DND-41 (cell line): ENCODE data around the gene SUPT3H.

Experiments used
- ATAC-seq: fragments of 200-7000 bp; cut with Tn5 transposase; 3 replicates; pipeline ENCODE4 v1.9.1; 2021; ENCODE audit warnings: low read depth; ENCODE audit not compliant: insufficient read depth
- DNase-seq: peaks from one replicate; pipeline ENCODE4 v3.0.0-alpha.2; 2020
- H2AFZ ChIP-seq: 2 replicates; pipeline ENCODE4 v1.6.0; 2012; ENCODE audit warnings: low read depth, low read length
- H3K27ac ChIP-seq: 2 replicates; pipeline ENCODE4 v1.5.1; 2012; ENCODE audit warnings: low read length, inconsistent platforms
- H3K27me3 ChIP-seq: fragments of 200-600 bp; sonication (generic); 2 replicates; pipeline ENCODE4 v1.6.0; 2012; ENCODE audit warnings: low read length, mild to moderate bottlenecking, inconsistent platforms; ENCODE audit not compliant: insufficient read depth, poor library complexity
- H3K36me3 ChIP-seq: 2 replicates; pipeline ENCODE4 v1.5.1; 2012; ENCODE audit warnings: low read length, inconsistent platforms; ENCODE audit not compliant: insufficient read depth
- H3K4me1 ChIP-seq: 2 replicates; pipeline ENCODE4 v1.5.1; 2012; ENCODE audit warnings: mild to moderate bottlenecking, low read length; ENCODE audit not compliant: insufficient read depth
- H3K4me2 ChIP-seq: 2 replicates; pipeline ENCODE4 v1.6.0; 2012; ENCODE audit warnings: mild to moderate bottlenecking, moderate library complexity, low read length, inconsistent platforms; ENCODE audit not compliant: insufficient read depth
- H3K4me3 ChIP-seq, 2 experiments: fragments of 200-600 bp in 1 of 2; shearing (Covaris generic) in 1 of 2; 2 replicates each; pipeline ENCODE4 v1.5.1; 2012 to 2016; ENCODE audit warnings: inconsistent platforms in 2 of 2, low read length in 2 of 2, mild to moderate bottlenecking in 2 of 2, low read depth in 1 of 2, moderate library complexity in 1 of 2
- H3K79me2 ChIP-seq: 2 replicates; pipeline ENCODE4 v1.6.0; 2012; ENCODE audit warnings: low read length, inconsistent platforms; ENCODE audit not compliant: insufficient read depth
- H3K9ac ChIP-seq: 2 replicates; pipeline ENCODE4 v1.6.0; 2012; ENCODE audit warnings: low read depth, mild to moderate bottlenecking, inconsistent platforms, low read length, moderate library complexity
- H3K9me3 ChIP-seq: 2 replicates; pipeline ENCODE4 v1.5.1; 2012; ENCODE audit warnings: low read length, moderate library complexity, mild to moderate bottlenecking, inconsistent platforms; ENCODE audit not compliant: insufficient read depth, severe bottlenecking
- H4K20me1 ChIP-seq: 2 replicates; pipeline ENCODE4 v1.6.0; 2012; ENCODE audit warnings: low read length; ENCODE audit not compliant: insufficient read depth
- CTCF ChIP-seq: IDR thresholded peaks from 2 replicates; pipeline ENCODE4 v1.5.1; 2012; ENCODE audit warnings: borderline replicate concordance, low read length, moderate library complexity, mild to moderate bottlenecking; ENCODE audit not compliant: poor library complexity, severe bottlenecking; ENCODE audit errors: extremely low read depth
- EZH2 ChIP-seq: IDR thresholded peaks from 3 replicates; pipeline ENCODE4 v1.6.1; 2012; ENCODE audit warnings: borderline replicate concordance, low read depth, mild to moderate bottlenecking, moderate library complexity, low read length, inconsistent platforms; ENCODE audit not compliant: severe bottlenecking

Gene SUPT3H

GRCh38 chr6:45419571-45420082 is 41.9 kb upstream of the SUPT3H start:
- Histone ChIP-seq H3K4me2 (peak overlapping the region; percentile 24; the same call in 1 of the 2 replicates), H3K36me3 (no peaks in the 10 kb centered on the region; the same call in 1 of the 2 replicates), H4K20me1 (no peaks in the 10 kb centered on the region), H3K27ac (no peak overlapping the region), H3K4me1 (peaks cover 37% of the 10 kb centered on the region), H3K27me3 (no peaks in the 10 kb centered on the region), H2AFZ (no peak overlapping the region), H3K79me2 (peaks cover 38% of the 10 kb centered on the region), H3K9me3 (no peaks in the 10 kb centered on the region), H3K4me3 (no peak overlapping the region), H3K9ac (no peak overlapping the region)
- DNase-seq = no peak
- TF ChIP-seq CTCF (no peak), EZH2 (no peak)
- no peak for ATAC-seq

- Histone ChIP-seq H3K4me1 (peaks cover 17% of the 10 kb centered on the region), H3K9ac (no peak overlapping the region), H3K4me2 (no peak overlapping the region), H2AFZ (no peak overlapping the region), H3K36me3 (no peaks in the 10 kb centered on the region), H3K27ac (no peak overlapping the region), H3K27me3 (no peaks in the 10 kb centered on the region), H3K4me3 (no peak overlapping the region), H3K79me2 (peaks cover 19% of the 10 kb centered on the region), H4K20me1 (no peaks in the 10 kb centered on the region), H3K9me3 (no peaks in the 10 kb centered on the region)
- ATAC-seq (no peak), DNase-seq (no peak)
- TF ChIP-seq CTCF = no peak
These were observed 39.7 kb upstream of the SUPT3H start for GRCh38 chr6:45417436-45417835.

GRCh38 chr6:45416700-45417099 is 39.0 kb upstream of the SUPT3H start:
- H3K36me3 ChIP-seq = no peaks in the 10 kb centered on the region
- no peak overlapping the region for H3K27ac ChIP-seq
- no peak overlapping the region for H3K9ac ChIP-seq
- H2AFZ ChIP-seq = no peak overlapping the region
- H3K4me3 ChIP-seq = no peak overlapping the region
- ATAC-seq (no peak), DNase-seq (no peak)
- TF ChIP-seq EZH2 (no peak), CTCF (no peak)
- H3K4me2 ChIP-seq = no peak overlapping the region
- H3K79me2 ChIP-seq = peaks cover 13% of the 10 kb centered on the region
- H4K20me1 ChIP-seq = no peaks in the 10 kb centered on the region
- H3K4me1 ChIP-seq = peaks cover 17% of the 10 kb centered on the region
- H3K9me3 ChIP-seq = no peaks in the 10 kb centered on the region
- H3K27me3 ChIP-seq = no peaks in the 10 kb centered on the region
